IPS DF 6.9 (cell line): Measurements from ENCODE around the gene SMARCD1.
A peak's percentile ranks its signal among the peaks of the same experiment; 100 is the strongest.

Experiments used
- DNase-seq: peaks from one replicate; pipeline ENCODE4 v3.0.0-alpha.2; 2013; ENCODE audit warnings: low read depth, low spot score
- H3K27ac ChIP-seq: one replicate; pipeline ENCODE4 v1.5.1; 2013; ENCODE audit warnings: low read length, control low read depth
- H3K27me3 ChIP-seq: 2 replicates; pipeline ENCODE4 v1.6.1; 2013; ENCODE audit warnings: mild to moderate bottlenecking, low read length; ENCODE audit not compliant: control insufficient read depth, insufficient read depth
- H3K36me3 ChIP-seq: 2 replicates; pipeline ENCODE4 v1.6.1; 2013; ENCODE audit warnings: low read length; ENCODE audit not compliant: control insufficient read depth, insufficient read depth
- H3K4me1 ChIP-seq: 2 replicates; pipeline ENCODE4 v1.6.1; 2013; ENCODE audit warnings: low read length; ENCODE audit not compliant: control insufficient read depth, insufficient read depth
- H3K4me3 ChIP-seq: 2 replicates; pipeline ENCODE4 v1.5.1; 2013; ENCODE audit warnings: mild to moderate bottlenecking, low read length
- H3K9me3 ChIP-seq: 2 replicates; pipeline ENCODE4 v1.6.1; 2013; ENCODE audit warnings: low read length, inconsistent platforms; ENCODE audit not compliant: control insufficient read depth, insufficient read depth
- WGBS: extraction: QIAGEN DNeasy Blood & Tissue Kit; methylation state at CpG from one replicate; pipeline ENCODE4 v1.1.7; 2013; ENCODE audit warnings: mixed read lengths, missing lambda C conversion rate; ENCODE audit not compliant: insufficient read length, insufficient coverage; 5-methylcytosine and 5-hydroxymethylcytosine counted together

The SMARCD1 gene

GRCh38 chr12:50111693-50112455 lies 26.7 kb downstream of the SMARCD1 start, which contains the start of gene COX14:
Gene COX14 (plus strand): TSS chr12:50112236. CDS start chr12:50120044, 7,808 bp downstream.
- no peaks in the 10 kb centered on the region for H3K9me3 ChIP-seq
- H3K36me3 ChIP-seq: no peaks in the 10 kb centered on the region
- H3K4me1 ChIP-seq: peaks cover 4% of the 10 kb centered on the region
- no CpG with 5 or more reads among the region's 59 CpGs for WGBS
- no peak within 1 kb of the TSS for H3K27ac ChIP-seq
- no peaks in the 10 kb centered on the region for H3K27me3 ChIP-seq
- DNase-seq: peak; percentile 97
- H3K4me3 ChIP-seq: peak within 1 kb of the TSS; percentile 78

- no peak for DNase-seq
- Histone ChIP-seq H3K27me3 (no peaks in the 10 kb centered on the region), H3K36me3 (no peaks in the 10 kb centered on the region), H3K4me1 (peaks cover 4% of the 10 kb centered on the region), H3K27ac (no peak overlapping the region), H3K4me3 (peak overlapping the region; percentile 78), H3K9me3 (no peaks in the 10 kb centered on the region)
- no CpG with 5 or more reads among the region's 26 CpGs for WGBS
Measured at GRCh38 chr12:50112456-50113218, 27.5 kb downstream of the SMARCD1 start.

GRCh38 chr12:50117057-50117622 lies 32.0 kb downstream of the SMARCD1 start:
- H3K36me3 ChIP-seq: no peaks in the 10 kb centered on the region
- DNase-seq: no peak
- H3K9me3 ChIP-seq: no peaks in the 10 kb centered on the region
- no peak overlapping the region for H3K4me3 ChIP-seq
- H3K27me3 ChIP-seq: no peaks in the 10 kb centered on the region
- no CpG with 5 or more reads among the region's 6 CpGs for WGBS
- no peak overlapping the region for H3K27ac ChIP-seq
- H3K4me1 ChIP-seq: no peaks in the 10 kb centered on the region

- Histone ChIP-seq H3K36me3 (no peaks in the 10 kb centered on the region), H3K4me1 (no peaks in the 10 kb centered on the region), H3K27ac (no peak overlapping the region), H3K9me3 (no peaks in the 10 kb centered on the region), H3K4me3 (no peak overlapping the region), H3K27me3 (no peaks in the 10 kb centered on the region)
- no peak for DNase-seq
- WGBS: no CpG with 5 or more reads among the region's 2 CpGs
Measured at GRCh38 chr12:50119387-50119786, 34.2 kb downstream of the SMARCD1 start.

GRCh38 chr12:50120521-50120920 lies 35.4 kb downstream of the SMARCD1 start:
- WGBS: no CpG with 5 or more reads among the region's 3 CpGs
- no peak overlapping the region for H3K4me3 ChIP-seq
- no peak overlapping the region for H3K27ac ChIP-seq
- H3K9me3 ChIP-seq: no peaks in the 10 kb centered on the region
- H3K27me3 ChIP-seq: no peaks in the 10 kb centered on the region
- no peaks in the 10 kb centered on the region for H3K4me1 ChIP-seq
- no peaks in the 10 kb centered on the region for H3K36me3 ChIP-seq
- no peak for DNase-seq

- Histone ChIP-seq H3K27me3 (no peaks in the 10 kb centered on the region), H3K27ac (no peak overlapping the region), H3K4me3 (no peak overlapping the region), H3K36me3 (no peaks in the 10 kb centered on the region), H3K4me1 (no peaks in the 10 kb centered on the region), H3K9me3 (no peaks in the 10 kb centered on the region)
- WGBS: no CpG with 5 or more reads among the region's 3 CpGs
- DNase-seq: no peak
Measured at GRCh38 chr12:50120953-50121352, 35.8 kb downstream of the SMARCD1 start.

- H3K4me1 ChIP-seq: no peaks in the 10 kb centered on the region
- H3K27ac ChIP-seq: no peak overlapping the region
- no CpG with 5 or more reads among the region's 5 CpGs for WGBS
- no peaks in the 10 kb centered on the region for H3K9me3 ChIP-seq
- no peak for DNase-seq
- no peaks in the 10 kb centered on the region for H3K27me3 ChIP-seq
- no peaks in the 10 kb centered on the region for H3K36me3 ChIP-seq
- no peak overlapping the region for H3K4me3 ChIP-seq
Measured at GRCh38 chr12:50121641-50122040, 36.5 kb downstream of the SMARCD1 start.

GRCh38 chr12:50123203-50123602 lies 38.1 kb downstream of the SMARCD1 start:
- no peak overlapping the region for H3K4me3 ChIP-seq
- no peak overlapping the region for H3K27ac ChIP-seq
- no peak for DNase-seq
- H3K36me3 ChIP-seq: no peaks in the 10 kb centered on the region
- H3K27me3 ChIP-seq: no peaks in the 10 kb centered on the region
- H3K9me3 ChIP-seq: no peaks in the 10 kb centered on the region
- WGBS: no CpG with 5 or more reads among the region's 2 CpGs
- H3K4me1 ChIP-seq: no peaks in the 10 kb centered on the region

GRCh38 chr12:50127546-50127945 lies 42.4 kb downstream of the SMARCD1 start:
- Histone ChIP-seq H3K36me3 (peaks cover 5% of the 10 kb centered on the region), H3K9me3 (no peaks in the 10 kb centered on the region), H3K4me3 (no peak overlapping the region), H3K27ac (no peak overlapping the region), H3K27me3 (no peaks in the 10 kb centered on the region), H3K4me1 (no peaks in the 10 kb centered on the region)
- no peak for DNase-seq
- no CpG with 5 or more reads among the region's 2 CpGs for WGBS

- H3K36me3 ChIP-seq: peaks cover 8% of the 10 kb centered on the region
- no CpG with 5 or more reads among the region's 4 CpGs for WGBS
Measured at GRCh38 chr12:50129290-50129689, 44.1 kb downstream of the SMARCD1 start.

More at GRCh38 chr12:50129290-50129689, 44.1 kb downstream of the SMARCD1 start:
- H3K9me3 ChIP-seq: no peaks in the 10 kb centered on the region
- no peak overlapping the region for H3K4me3 ChIP-seq
- no peaks in the 10 kb centered on the region for H3K4me1 ChIP-seq
- no peak for DNase-seq
- no peaks in the 10 kb centered on the region for H3K27me3 ChIP-seq
- H3K27ac ChIP-seq: no peak overlapping the region
